Measurements from ENCODE around the gene REEP2. TPM values are rescaled to one million over a fixed set of nuclear protein-coding genes. Genes with fewer than 3 reads are reported as not detected.

The REEP2 gene
- total RNA-seq, 1 experiment from 2014 or later: 4.5 TPM

- Histone ChIP-seq H3K27me3 (replicated peaks; ENCODE audit: control insufficient read depth, insufficient read depth, low read length) (no peaks in the 10 kb centered on the region), H3K9me3 (no peaks in the 10 kb centered on the region), H3K4me1 (peaks cover 8% of the 10 kb centered on the region), H3K4me3 (ENCODE audit: low read depth, low read length) (no peak overlapping the region), H3K36me3 (ENCODE audit: control insufficient read depth, insufficient read depth, low read length) (no peaks in the 10 kb centered on the region)
- ChIA-PET CTCF (no interaction called here), POLR2A (no interaction called here)
- H3K36me3 Mint-ChIP-seq (ENCODE audit: insufficient read depth, unreplicated experiment): peaks cover 45% of the 10 kb centered on the region
- intact Hi-C loops (cut with micrococcal nuclease; ENCODE audit: unreplicated experiment): no loop called here
- BruUV-seq (replicated peaks): no TSS peak
- H3K4me1 Mint-ChIP-seq (ENCODE audit: low read depth, unreplicated experiment): peaks cover 16% of the 10 kb centered on the region
- H3K4me3 Mint-ChIP-seq (ENCODE audit: unreplicated experiment): no peak overlapping the region
- no peak overlapping the region for H3K27ac Mint-ChIP-seq (ENCODE audit: unreplicated experiment)
- TF ChIP-seq, protein P1, sequence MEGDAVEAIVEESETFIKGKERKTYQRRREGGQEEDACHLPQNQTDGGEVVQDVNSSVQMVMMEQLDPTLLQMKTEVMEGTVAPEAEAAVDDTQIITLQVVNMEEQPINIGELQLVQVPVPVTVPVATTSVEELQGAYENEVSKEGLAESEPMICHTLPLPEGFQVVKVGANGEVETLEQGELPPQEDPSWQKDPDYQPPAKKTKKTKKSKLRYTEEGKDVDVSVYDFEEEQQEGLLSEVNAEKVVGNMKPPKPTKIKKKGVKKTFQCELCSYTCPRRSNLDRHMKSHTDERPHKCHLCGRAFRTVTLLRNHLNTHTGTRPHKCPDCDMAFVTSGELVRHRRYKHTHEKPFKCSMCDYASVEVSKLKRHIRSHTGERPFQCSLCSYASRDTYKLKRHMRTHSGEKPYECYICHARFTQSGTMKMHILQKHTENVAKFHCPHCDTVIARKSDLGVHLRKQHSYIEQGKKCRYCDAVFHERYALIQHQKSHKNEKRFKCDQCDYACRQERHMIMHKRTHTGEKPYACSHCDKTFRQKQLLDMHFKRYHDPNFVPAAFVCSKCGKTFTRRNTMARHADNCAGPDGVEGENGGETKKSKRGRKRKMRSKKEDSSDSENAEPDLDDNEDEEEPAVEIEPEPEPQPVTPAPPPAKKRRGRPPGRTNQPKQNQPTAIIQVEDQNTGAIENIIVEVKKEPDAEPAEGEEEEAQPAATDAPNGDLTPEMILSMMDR (IDR thresholded peaks at IDR 0.05; ENCODE audit: insufficient read depth in 1 of 2, low read depth in 1 of 2, low read length in 1 of 2, severe bottlenecking in 1 of 2, unreplicated experiment in 1 of 2): no peak
- H3K27me3 Mint-ChIP-seq (ENCODE audit: insufficient read depth, unreplicated experiment): no peaks in the 10 kb centered on the region
- no peaks in the 10 kb centered on the region for H3K9me3 Mint-ChIP-seq (ENCODE audit: unreplicated experiment)
- DNase-seq: no peak
These were observed 38.1 kb downstream of the REEP2 start for GRCh38 chr5:138476918-138477317.

- Mint-ChIP-seq H3K36me3 (ENCODE audit: insufficient read depth, unreplicated experiment) (peaks cover 5% of the 10 kb centered on the region), H3K4me3 (ENCODE audit: unreplicated experiment) (no peak overlapping the region), H3K9me3 (ENCODE audit: unreplicated experiment) (no peaks in the 10 kb centered on the region), H3K27me3 (ENCODE audit: insufficient read depth, unreplicated experiment) (no peaks in the 10 kb centered on the region), H3K27ac (ENCODE audit: unreplicated experiment) (no peak overlapping the region), H3K4me1 (ENCODE audit: low read depth, unreplicated experiment) (peaks cover 7% of the 10 kb centered on the region)
- Histone ChIP-seq H3K9me3 (no peaks in the 10 kb centered on the region), H3K27me3 (replicated peaks; ENCODE audit: control insufficient read depth, insufficient read depth, low read length) (no peaks in the 10 kb centered on the region), H3K4me3 (ENCODE audit: low read depth, low read length) (no peak overlapping the region), H3K36me3 (ENCODE audit: control insufficient read depth, insufficient read depth, low read length) (no peaks in the 10 kb centered on the region), H3K4me1 (no peaks in the 10 kb centered on the region)
- TF ChIP-seq, protein P1 (IDR thresholded peaks at IDR 0.05; ENCODE audit: insufficient read depth in 1 of 2, low read depth in 1 of 2, low read length in 1 of 2, severe bottlenecking in 1 of 2, unreplicated experiment in 1 of 2): no peak
- no peak for DNase-seq
- no TSS peak for BruUV-seq (replicated peaks)
- POLR2A ChIA-PET: interaction anchor here (0.6 kb wide), 1 partner anchor 61 kb away, joined by 4 read pairs; the partner anchor contains the start of gene ETF1
- intact Hi-C loops (cut with micrococcal nuclease; ENCODE audit: unreplicated experiment): no loop called here
- CTCF ChIA-PET: no interaction called here
These were observed 43.8 kb downstream of the REEP2 start for GRCh38 chr5:138482638-138483037.

DNA sequence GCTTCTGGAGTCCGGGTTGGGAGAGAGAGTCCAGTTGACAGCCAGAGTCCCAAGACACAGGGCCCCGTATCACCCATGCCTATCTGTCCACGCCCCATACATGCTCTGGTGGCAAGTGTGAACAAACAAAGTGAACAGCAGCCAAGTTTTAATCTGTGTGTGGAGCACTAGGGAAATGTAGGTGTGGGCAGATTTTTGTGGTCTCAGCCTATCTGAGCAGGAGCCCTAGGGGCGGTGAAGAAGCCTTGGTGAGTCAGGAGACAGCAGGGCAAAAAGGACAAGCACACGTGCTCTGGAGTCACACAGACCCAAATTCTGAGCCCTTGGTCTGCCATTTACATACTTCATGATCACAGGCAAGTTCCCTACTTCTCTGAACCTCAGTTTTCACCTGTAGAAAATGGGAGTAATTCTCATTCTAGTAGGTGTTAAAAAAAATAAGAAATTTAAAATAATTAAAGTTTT lies 49.7 kb downstream of the REEP2 start:
- BruUV-seq (replicated peaks): no TSS peak
- CTCF ChIA-PET: no interaction called here
- intact Hi-C loops (cut with micrococcal nuclease; ENCODE audit: unreplicated experiment): no loop called here
- Mint-ChIP-seq H3K9me3 (ENCODE audit: unreplicated experiment) (no peaks in the 10 kb centered on the region), H3K36me3 (ENCODE audit: insufficient read depth, unreplicated experiment) (peaks cover 12% of the 10 kb centered on the region), H3K27ac (ENCODE audit: unreplicated experiment) (no peak overlapping the region), H3K4me1 (ENCODE audit: low read depth, unreplicated experiment) (peaks cover 14% of the 10 kb centered on the region), H3K27me3 (ENCODE audit: insufficient read depth, unreplicated experiment) (peaks cover 3% of the 10 kb centered on the region), H3K4me3 (ENCODE audit: unreplicated experiment) (no peak overlapping the region)
- Histone ChIP-seq H3K4me3 (ENCODE audit: low read depth, low read length) (no peak overlapping the region), H3K4me1 (peaks cover 40% of the 10 kb centered on the region), H3K27me3 (replicated peaks; ENCODE audit: control insufficient read depth, insufficient read depth, low read length) (no peaks in the 10 kb centered on the region), H3K36me3 (ENCODE audit: control insufficient read depth, insufficient read depth, low read length) (no peaks in the 10 kb centered on the region), H3K9me3 (no peaks in the 10 kb centered on the region)
- TF ChIP-seq, protein P1 (IDR thresholded peaks at IDR 0.05; ENCODE audit: insufficient read depth in 1 of 2, low read depth in 1 of 2, low read length in 1 of 2, severe bottlenecking in 1 of 2, unreplicated experiment in 1 of 2): no peak
- POLR2A ChIA-PET: no interaction called here
- no peak for DNase-seq
